ENCODE results near the gene TGM3.

The TGM3 gene

GRCh38 chr20:2381303-2381702 is 85.5 kb downstream of the TGM3 start:
- no peak overlapping the region for H3K4me3 ChIP-seq (ENCODE audit: low read depth, low read length)
- TF ChIP-seq CTCF (IDR thresholded peaks at IDR 0.05; ENCODE audit: borderline replicate concordance, insufficient read depth, low read depth, low read length): no peak

- H3K4me3 ChIP-seq (ENCODE audit: low read depth, low read length): no peak overlapping the region
- no peak for TF ChIP-seq CTCF (IDR thresholded peaks at IDR 0.05; ENCODE audit: borderline replicate concordance, insufficient read depth, low read depth, low read length)
Observed at GRCh38 chr20:2382833-2383232, 87.0 kb downstream of the TGM3 start.

- no peak for TF ChIP-seq CTCF (IDR thresholded peaks at IDR 0.05; ENCODE audit: borderline replicate concordance, insufficient read depth, low read depth, low read length)
- no peak overlapping the region for H3K4me3 ChIP-seq (ENCODE audit: low read depth, low read length)
Observed at GRCh38 chr20:2385026-2385425, 89.2 kb downstream of the TGM3 start.

GRCh38 chr20:2385496-2385895 is 89.7 kb downstream of the TGM3 start:
- no peak overlapping the region for H3K4me3 ChIP-seq (ENCODE audit: low read depth, low read length)
- no peak for TF ChIP-seq CTCF (IDR thresholded peaks at IDR 0.05; ENCODE audit: borderline replicate concordance, insufficient read depth, low read depth, low read length)

- TF ChIP-seq CTCF (IDR thresholded peaks at IDR 0.05; ENCODE audit: borderline replicate concordance, insufficient read depth, low read depth, low read length): no peak
- H3K4me3 ChIP-seq (ENCODE audit: low read depth, low read length): no peak overlapping the region
Observed at GRCh38 chr20:2386516-2387179, 90.8 kb downstream of the TGM3 start.

GRCh38 chr20:2387180-2387577 is 91.4 kb downstream of the TGM3 start:
- H3K4me3 ChIP-seq (ENCODE audit: low read depth, low read length): no peak overlapping the region
- TF ChIP-seq CTCF (IDR thresholded peaks at IDR 0.05; ENCODE audit: borderline replicate concordance, insufficient read depth, low read depth, low read length): peak; percentile 69

- H3K4me3 ChIP-seq (ENCODE audit: low read depth, low read length): no peak overlapping the region
- no peak for TF ChIP-seq CTCF (IDR thresholded peaks at IDR 0.05; ENCODE audit: borderline replicate concordance, insufficient read depth, low read depth, low read length)
Observed at GRCh38 chr20:2387580-2387979, 91.8 kb downstream of the TGM3 start.
